ENCODE results near the gene AACS.

DNA sequence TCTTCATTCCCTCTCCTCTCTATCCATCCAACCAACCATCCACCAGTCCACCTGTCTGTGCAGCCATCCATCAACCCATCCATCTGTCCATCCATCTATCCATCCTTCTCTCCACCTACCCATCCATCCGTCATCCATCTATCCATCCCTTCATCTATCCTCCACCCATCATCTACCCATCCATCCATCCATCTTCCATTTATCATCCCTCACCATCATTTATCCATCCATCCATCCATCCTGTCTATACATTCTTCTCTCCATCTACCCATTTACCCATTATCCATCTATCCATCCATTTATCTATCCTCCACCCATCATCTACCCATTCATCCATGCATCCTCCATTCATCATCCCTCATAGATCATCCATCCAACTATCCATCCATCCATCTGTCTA is 24.4 kb downstream of the AACS start:
- TF ChIP-seq, protein P1, sequence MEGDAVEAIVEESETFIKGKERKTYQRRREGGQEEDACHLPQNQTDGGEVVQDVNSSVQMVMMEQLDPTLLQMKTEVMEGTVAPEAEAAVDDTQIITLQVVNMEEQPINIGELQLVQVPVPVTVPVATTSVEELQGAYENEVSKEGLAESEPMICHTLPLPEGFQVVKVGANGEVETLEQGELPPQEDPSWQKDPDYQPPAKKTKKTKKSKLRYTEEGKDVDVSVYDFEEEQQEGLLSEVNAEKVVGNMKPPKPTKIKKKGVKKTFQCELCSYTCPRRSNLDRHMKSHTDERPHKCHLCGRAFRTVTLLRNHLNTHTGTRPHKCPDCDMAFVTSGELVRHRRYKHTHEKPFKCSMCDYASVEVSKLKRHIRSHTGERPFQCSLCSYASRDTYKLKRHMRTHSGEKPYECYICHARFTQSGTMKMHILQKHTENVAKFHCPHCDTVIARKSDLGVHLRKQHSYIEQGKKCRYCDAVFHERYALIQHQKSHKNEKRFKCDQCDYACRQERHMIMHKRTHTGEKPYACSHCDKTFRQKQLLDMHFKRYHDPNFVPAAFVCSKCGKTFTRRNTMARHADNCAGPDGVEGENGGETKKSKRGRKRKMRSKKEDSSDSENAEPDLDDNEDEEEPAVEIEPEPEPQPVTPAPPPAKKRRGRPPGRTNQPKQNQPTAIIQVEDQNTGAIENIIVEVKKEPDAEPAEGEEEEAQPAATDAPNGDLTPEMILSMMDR (IDR thresholded peaks at IDR 0.05), result no peak
- no peak for TF ChIP-seq POLR2A (IDR thresholded peaks at IDR 0.05)

All from thyroid gland (tissue), 4 donors.